Bronchial epithelial cell (primary cell): Measurements from ENCODE around the gene CLCN1. TPM values are rescaled to one million over a fixed set of nuclear protein-coding genes. Genes with fewer than 3 reads are reported as not detected.

Source experiments
- DNase-seq: peaks from one replicate; pipeline ENCODE4 v3.0.0-alpha.2; 2010; ENCODE audit warnings: low read depth
- FAIRE-seq: peaks from 2 replicates; lab custom pipeline; 2011; peaks lifted over from hg19 to GRCh38; lab: Jason Lieb, UNC
- H3K27me3 ChIP-seq: 2 replicates; pipeline ENCODE4 v1.5.1; 2011; ENCODE audit warnings: low read length; ENCODE audit not compliant: control insufficient read depth, insufficient read depth
- H3K36me3 ChIP-seq: 2 replicates; pipeline ENCODE4 v1.5.1; 2011; ENCODE audit warnings: low read length; ENCODE audit not compliant: control insufficient read depth, insufficient read depth
- H3K4me3 ChIP-seq: 2 replicates; pipeline ENCODE4 v1.5.1; 2011; ENCODE audit warnings: mild to moderate bottlenecking, low read depth, low read length, control low read depth
- total RNA-seq: library from RNA; depleted of rRNA; stranded (reverse); fragments of >200 nt; gene quantifications from 2 replicates; pipeline ENCODE4 v1.2.1, GENCODE V29; 2014
- TF ChIP-seq, protein P1 (sequence below): IDR thresholded peaks from 2 replicates; pipeline ENCODE4 v1.5.1; 2011; ENCODE audit warnings: mild to moderate bottlenecking, moderate library complexity, low read length, control low read depth, inconsistent platforms; ENCODE audit not compliant: insufficient read depth, severe bottlenecking

CLCN1 gene
- total RNA-seq, 1 donor from 2014 or later: under 0.01 TPM

GRCh38 chr7:143284591-143285469 lies 31.1 kb upstream of the CLCN1 start, which contains the start of gene TMEM139:
TMEM139 (plus strand) TSS chr7:143284958; CDS start chr7:143285958, 1,000 bp downstream.
- H3K36me3 ChIP-seq: no peaks in the 10 kb centered on the region
- FAIRE-seq (no peak), DNase-seq (peak; percentile 47)
- H3K27me3 ChIP-seq: no peaks in the 10 kb centered on the region
- TF ChIP-seq, protein P1, sequence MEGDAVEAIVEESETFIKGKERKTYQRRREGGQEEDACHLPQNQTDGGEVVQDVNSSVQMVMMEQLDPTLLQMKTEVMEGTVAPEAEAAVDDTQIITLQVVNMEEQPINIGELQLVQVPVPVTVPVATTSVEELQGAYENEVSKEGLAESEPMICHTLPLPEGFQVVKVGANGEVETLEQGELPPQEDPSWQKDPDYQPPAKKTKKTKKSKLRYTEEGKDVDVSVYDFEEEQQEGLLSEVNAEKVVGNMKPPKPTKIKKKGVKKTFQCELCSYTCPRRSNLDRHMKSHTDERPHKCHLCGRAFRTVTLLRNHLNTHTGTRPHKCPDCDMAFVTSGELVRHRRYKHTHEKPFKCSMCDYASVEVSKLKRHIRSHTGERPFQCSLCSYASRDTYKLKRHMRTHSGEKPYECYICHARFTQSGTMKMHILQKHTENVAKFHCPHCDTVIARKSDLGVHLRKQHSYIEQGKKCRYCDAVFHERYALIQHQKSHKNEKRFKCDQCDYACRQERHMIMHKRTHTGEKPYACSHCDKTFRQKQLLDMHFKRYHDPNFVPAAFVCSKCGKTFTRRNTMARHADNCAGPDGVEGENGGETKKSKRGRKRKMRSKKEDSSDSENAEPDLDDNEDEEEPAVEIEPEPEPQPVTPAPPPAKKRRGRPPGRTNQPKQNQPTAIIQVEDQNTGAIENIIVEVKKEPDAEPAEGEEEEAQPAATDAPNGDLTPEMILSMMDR: no peak
- H3K4me3 ChIP-seq: peak within 1 kb of the TSS; percentile 30

GRCh38 chr7:143285470-143285778 lies 30.5 kb upstream of the CLCN1 start:
- Histone ChIP-seq H3K36me3 (no peaks in the 10 kb centered on the region), H3K27me3 (no peaks in the 10 kb centered on the region), H3K4me3 (no peak overlapping the region)
- DNase-seq (peak; percentile 60), FAIRE-seq (no peak)
- TF ChIP-seq, protein P1: no peak

- no peaks in the 10 kb centered on the region for H3K27me3 ChIP-seq
- TF ChIP-seq, protein P1: no peak
- FAIRE-seq: no peak
- H3K4me3 ChIP-seq: no peak overlapping the region
- no peaks in the 10 kb centered on the region for H3K36me3 ChIP-seq
- no peak for DNase-seq
Measured at GRCh38 chr7:143285806-143286521, 29.9 kb upstream of the CLCN1 start.

- no peaks in the 10 kb centered on the region for H3K27me3 ChIP-seq
- H3K4me3 ChIP-seq: no peak overlapping the region
- no peaks in the 10 kb centered on the region for H3K36me3 ChIP-seq
- FAIRE-seq (no peak), DNase-seq (no peak)
- TF ChIP-seq, protein P1: no peak
Measured at GRCh38 chr7:143286522-143286890, 29.4 kb upstream of the CLCN1 start.

- H3K27me3 ChIP-seq: no peaks in the 10 kb centered on the region
- H3K4me3 ChIP-seq: peak overlapping the region; percentile 84
- TF ChIP-seq, protein P1: no peak
- DNase-seq (no peak), FAIRE-seq (no peak)
- no peaks in the 10 kb centered on the region for H3K36me3 ChIP-seq
Measured at GRCh38 chr7:143287339-143287934, 28.5 kb upstream of the CLCN1 start.
